HCT116 (cell line): ENCODE measurements around the gene GRHPR.

Experiments
- CEBPB ChIP-seq: IDR thresholded peaks from 2 replicates; pipeline ENCODE4 v1.6.1; 2012; ENCODE audit warnings: low read depth
- CTCF ChIP-seq, 3 experiments: fragments of 200-600 bp in 1 of 3; sonication (generic) in 1 of 3; IDR thresholded peaks in 2 of 3; conservative IDR thresholded peaks in 1 of 3; 2 replicates each; pipeline ENCODE4 v1.5.1; 2012 to 2017; ENCODE audit warnings: low read depth in 2 of 3, low read length in 2 of 3, antibody characterized with exemption in 1 of 3, borderline replicate concordance in 1 of 3, control low read depth in 1 of 3, mild to moderate bottlenecking in 1 of 3, mixed read lengths in 1 of 3, mixed run types in 1 of 3, moderate library complexity in 1 of 3; ENCODE audit not compliant: insufficient read depth in 1 of 3
- EZH2phosphoT487 ChIP-seq: fragments of 200-600 bp; IDR thresholded peaks from 2 replicates; pipeline ENCODE4 v1.6.1; 2018; ENCODE audit warnings: antibody characterized with exemption, borderline replicate concordance
- POLR2AphosphoS5 ChIP-seq: IDR thresholded peaks from 2 replicates; pipeline ENCODE4 v1.6.1; 2011; ENCODE audit warnings: mild to moderate bottlenecking, low read depth, low read length, moderate library complexity
- RAD21 ChIP-seq: IDR thresholded peaks from 2 replicates; pipeline ENCODE4 v1.6.1; 2012; ENCODE audit warnings: low read depth, mild to moderate bottlenecking
- TCF7L2 ChIP-seq: IDR thresholded peaks from 2 replicates; pipeline ENCODE4 v1.7.0; 2011; ENCODE audit warnings: borderline replicate concordance, inconsistent platforms; ENCODE audit not compliant: insufficient read depth, insufficient read length; ENCODE audit errors: extremely low read depth
- ZNF274 ChIP-seq: fragments of 200-500 bp; sonication (Bioruptor generic); IDR thresholded peaks from 2 replicates; pipeline ENCODE4 v1.6.1; 2014; ENCODE audit warnings: mild to moderate bottlenecking, low read depth, low read length, inconsistent platforms

GRCh38 chr9:37395663-37396062, 26.8 kb upstream of the GRHPR start:
- TF ChIP-seq CTCF (IDR thresholded peaks at IDR 0.05 in 2 of 3, conservative IDR thresholded peaks at IDR 0.05 in 1 of 3; ENCODE audit: borderline replicate concordance in 1 of 3, insufficient read depth in 1 of 3, low read depth in 2 of 3, low read length in 2 of 3) = no peak
- TF ChIP-seq ZNF274 = no peak
- no peak for TF ChIP-seq POLR2AphosphoS5
- TF ChIP-seq TCF7L2 = no peak
- no peak for TF ChIP-seq RAD21
- no peak for TF ChIP-seq CEBPB
- no peak for TF ChIP-seq EZH2phosphoT487
